Suprapubic skin (tissue), 4 donors: ENCODE data around the gene MYL5.

Source experiments
- POLR2A ChIP-seq, 2 donors: fragments of 450-650 bp; IDR thresholded peaks; one replicate each; pipeline ENCODE4 v1.6.1; 2017; ENCODE audit warnings: antibody characterized with exemption in 2 of 2, mild to moderate bottlenecking in 2 of 2, moderate library complexity in 2 of 2
- POLR2AphosphoS5 ChIP-seq, 3 donors: sonication (generic); formaldehyde crosslinking; IDR thresholded peaks; one replicate each; pipeline ENCODE4 v1.6.1; 2017; ENCODE audit warnings: antibody characterized with exemption in 3 of 3
- TF ChIP-seq, protein P1 (sequence below), 2 donors: fragments of 200-600 bp in 1 of 2; fragments of 450-650 bp in 1 of 2; sonication (generic) in 1 of 2; IDR thresholded peaks; one replicate each; pipeline ENCODE4 v1.5.1; 2016 to 2019; ENCODE audit warnings: antibody characterized with exemption in 2 of 2, mild to moderate bottlenecking in 1 of 2, moderate library complexity in 1 of 2

DNA sequence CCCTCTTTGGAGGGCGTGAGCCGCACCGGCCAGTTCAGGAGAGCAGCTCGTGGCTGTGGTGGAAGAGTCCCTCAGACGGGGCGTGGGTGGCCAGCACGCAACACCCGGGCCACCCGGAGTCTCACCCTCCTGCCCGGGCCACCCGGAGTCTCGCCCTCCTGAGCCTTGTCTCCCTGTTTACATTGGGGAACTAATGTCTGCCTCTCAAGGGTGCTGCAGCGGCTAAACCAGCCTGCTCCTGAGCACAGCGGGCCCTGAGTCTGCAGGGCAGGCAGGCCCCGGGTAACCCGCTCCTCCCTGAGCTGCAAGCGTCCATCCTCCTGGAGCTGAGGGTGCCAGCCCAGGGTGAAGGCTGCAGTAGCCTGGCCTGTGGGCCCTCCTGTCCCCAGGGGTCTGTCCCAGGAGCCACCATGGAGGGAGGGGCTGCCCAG, 46.0 kb upstream of the MYL5 start:
- TF ChIP-seq POLR2AphosphoS5 (IDR thresholded peaks at IDR 0.05) (no peak), POLR2A (IDR thresholded peaks at IDR 0.05) (no peak)
- TF ChIP-seq, protein P1, sequence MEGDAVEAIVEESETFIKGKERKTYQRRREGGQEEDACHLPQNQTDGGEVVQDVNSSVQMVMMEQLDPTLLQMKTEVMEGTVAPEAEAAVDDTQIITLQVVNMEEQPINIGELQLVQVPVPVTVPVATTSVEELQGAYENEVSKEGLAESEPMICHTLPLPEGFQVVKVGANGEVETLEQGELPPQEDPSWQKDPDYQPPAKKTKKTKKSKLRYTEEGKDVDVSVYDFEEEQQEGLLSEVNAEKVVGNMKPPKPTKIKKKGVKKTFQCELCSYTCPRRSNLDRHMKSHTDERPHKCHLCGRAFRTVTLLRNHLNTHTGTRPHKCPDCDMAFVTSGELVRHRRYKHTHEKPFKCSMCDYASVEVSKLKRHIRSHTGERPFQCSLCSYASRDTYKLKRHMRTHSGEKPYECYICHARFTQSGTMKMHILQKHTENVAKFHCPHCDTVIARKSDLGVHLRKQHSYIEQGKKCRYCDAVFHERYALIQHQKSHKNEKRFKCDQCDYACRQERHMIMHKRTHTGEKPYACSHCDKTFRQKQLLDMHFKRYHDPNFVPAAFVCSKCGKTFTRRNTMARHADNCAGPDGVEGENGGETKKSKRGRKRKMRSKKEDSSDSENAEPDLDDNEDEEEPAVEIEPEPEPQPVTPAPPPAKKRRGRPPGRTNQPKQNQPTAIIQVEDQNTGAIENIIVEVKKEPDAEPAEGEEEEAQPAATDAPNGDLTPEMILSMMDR (IDR thresholded peaks at IDR 0.05): no peak
